SK-N-MC (cell line): Measurements from ENCODE around the gene NOS1AP.

Experiments used
- EZH2 ChIP-seq: fragments of 200-600 bp; sonication (generic); IDR thresholded peaks from one replicate; pipeline ENCODE4 v1.6.1; 2017; ENCODE audit warnings: antibody characterized with exemption
- FOXP2 ChIP-seq: optimal IDR thresholded peaks from 2 replicates; pipeline ENCODE3; 2011; ENCODE audit warnings: mild to moderate bottlenecking, moderate library complexity; ENCODE audit not compliant: insufficient read depth; ENCODE audit errors: extremely low read length, control extremely low read depth
- POLR2AphosphoS5 ChIP-seq: IDR thresholded peaks from 2 replicates; pipeline ENCODE4 v1.6.1; 2012; ENCODE audit warnings: mild to moderate bottlenecking, low read depth, low read length, borderline replicate concordance

DNA sequence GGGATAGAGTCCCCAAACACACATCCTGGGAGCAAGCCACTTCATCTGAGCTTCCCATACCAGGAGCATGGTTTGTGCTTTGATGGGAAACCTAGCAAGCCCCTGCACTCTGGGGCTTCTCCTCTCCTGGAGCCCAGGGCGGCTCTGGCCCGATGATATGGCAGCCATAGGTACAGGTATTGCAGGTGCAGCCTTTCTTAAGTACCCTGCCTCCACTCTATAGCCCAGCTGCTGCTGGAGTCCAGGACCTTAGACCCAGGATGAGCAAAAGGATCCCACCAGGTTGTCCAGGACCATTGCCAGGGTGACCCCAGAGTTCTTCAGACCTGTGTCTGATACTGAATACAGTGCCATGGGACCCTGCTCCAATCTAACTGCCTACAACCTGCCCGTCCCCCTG is 316.2 kb downstream of the NOS1AP start:
- TF ChIP-seq EZH2 (no peak), POLR2AphosphoS5 (no peak), FOXP2 (no peak)
